22Rv1 (cell line): Measurements from ENCODE around the gene CD22.
"Not testable (repeated sequence)": the region's sequence is repeated elsewhere in the genome, so short reads cannot be mapped to it uniquely, and the experiment has no call there.

Source experiments
- CTCF ChIP-seq: fragments of 450-650 bp; IDR thresholded peaks from 2 replicates; pipeline ENCODE4 v1.5.1; 2017; ENCODE audit warnings: mild to moderate bottlenecking
- ZFX ChIP-seq: fragments of 450-650 bp; IDR thresholded peaks from 2 replicates; pipeline ENCODE4 v1.6.1; 2017; ENCODE audit warnings: antibody characterized with exemption, borderline replicate concordance

- TF ChIP-seq CTCF, ZFX: not testable (repeated sequence)
Measured at GRCh38 chr19:35359395-35359794, 30.4 kb downstream of the CD22 start.
